Testis (tissue), 3 donors: ENCODE data around the gene LRRN1. TPM values are rescaled to one million over a fixed set of nuclear protein-coding genes. Genes with fewer than 3 reads are reported as not detected.

Experiments
- DNase-seq: peaks from one replicate; pipeline ENCODE4 v3.0.0-alpha.2; 2019
- H3K27ac ChIP-seq, 2 donors: fragments of 200-600 bp; sonication (generic); one replicate each; pipeline ENCODE4 v1.5.1; 2019
- H3K27me3 ChIP-seq: fragments of 200-600 bp; sonication (generic); one replicate; pipeline ENCODE4 v1.5.1; 2019
- H3K36me3 ChIP-seq: fragments of 200-600 bp; sonication (generic); one replicate; pipeline ENCODE4 v1.5.1; 2017; ENCODE audit warnings: low read depth; ENCODE audit errors: missing control alignments
- H3K4me1 ChIP-seq: fragments of 200-600 bp; sonication (generic); one replicate; pipeline ENCODE4 v1.5.1; 2019
- H3K4me3 ChIP-seq, 2 donors: fragments of 200-600 bp; sonication (generic); one replicate each; pipeline ENCODE4 v1.5.1; 2017 to 2019
- H3K9me3 ChIP-seq: fragments of 200-600 bp; sonication (generic); one replicate; pipeline ENCODE4 v1.5.1; 2017
- POLR2A ChIP-seq: fragments of 450-650 bp; IDR thresholded peaks from one replicate; pipeline ENCODE4 v1.6.1; 2017; ENCODE audit warnings: antibody characterized with exemption, mild to moderate bottlenecking, moderate library complexity
- WGBS, 2 donors: methylation state at CpG; one replicate each; pipeline ENCODE4 v1.1.5; 2018; 5-methylcytosine and 5-hydroxymethylcytosine counted together
- intact Hi-C: fragments of 100-400 bp; cut with DNase I; formaldehyde crosslinking; loops from one replicate; pipeline ENCODE4 v1.15.1; 2023; ENCODE audit warnings: low total_unique reads
- polyA plus RNA-seq: library from polyadenylated mRNA; stranded (reverse); fragments of 350-450 nt; fragmentation: Illumina TruSeq; extraction: RNeasy Lipid Tissue Mini Kit (QIAGEN cat#74804); gene quantifications from one replicate; pipeline ENCODE4 v1.2.3, GENCODE V29; 2014; ENCODE audit warnings: low read depth, low replicate concordance; ENCODE audit not compliant: insufficient read depth
- total RNA-seq, 2 donors: library from RNA; depleted of rRNA; stranded (reverse); fragments of >200 nt; gene quantifications; one replicate each; pipeline ENCODE4 v1.2.3, GENCODE V29; 2016
- TF ChIP-seq, protein P1 (sequence below), 3 experiments: fragments of 450-650 bp in 2 of 3; fragments of 200-600 bp in 1 of 3; sonication (generic) in 1 of 3; IDR thresholded peaks; one replicate each; pipeline ENCODE4 v1.5.1; 2016 to 2019; ENCODE audit warnings: antibody characterized with exemption in 3 of 3, mild to moderate bottlenecking in 2 of 3, moderate library complexity in 1 of 3

The LRRN1 gene
- total and polyA plus RNA-seq, 3 donors from 2014 or later: 24.5 to 58.9 (median 51.3) TPM

- H3K27me3 ChIP-seq: no peaks in the 10 kb centered on the region
- TF ChIP-seq, protein P1, sequence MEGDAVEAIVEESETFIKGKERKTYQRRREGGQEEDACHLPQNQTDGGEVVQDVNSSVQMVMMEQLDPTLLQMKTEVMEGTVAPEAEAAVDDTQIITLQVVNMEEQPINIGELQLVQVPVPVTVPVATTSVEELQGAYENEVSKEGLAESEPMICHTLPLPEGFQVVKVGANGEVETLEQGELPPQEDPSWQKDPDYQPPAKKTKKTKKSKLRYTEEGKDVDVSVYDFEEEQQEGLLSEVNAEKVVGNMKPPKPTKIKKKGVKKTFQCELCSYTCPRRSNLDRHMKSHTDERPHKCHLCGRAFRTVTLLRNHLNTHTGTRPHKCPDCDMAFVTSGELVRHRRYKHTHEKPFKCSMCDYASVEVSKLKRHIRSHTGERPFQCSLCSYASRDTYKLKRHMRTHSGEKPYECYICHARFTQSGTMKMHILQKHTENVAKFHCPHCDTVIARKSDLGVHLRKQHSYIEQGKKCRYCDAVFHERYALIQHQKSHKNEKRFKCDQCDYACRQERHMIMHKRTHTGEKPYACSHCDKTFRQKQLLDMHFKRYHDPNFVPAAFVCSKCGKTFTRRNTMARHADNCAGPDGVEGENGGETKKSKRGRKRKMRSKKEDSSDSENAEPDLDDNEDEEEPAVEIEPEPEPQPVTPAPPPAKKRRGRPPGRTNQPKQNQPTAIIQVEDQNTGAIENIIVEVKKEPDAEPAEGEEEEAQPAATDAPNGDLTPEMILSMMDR (IDR thresholded peaks at IDR 0.05): no peak
- TF ChIP-seq POLR2A: no peak
- no peaks in the 10 kb centered on the region for H3K9me3 ChIP-seq
- no peak overlapping the region for H3K27ac ChIP-seq
- 75 to 78% methylated on average over 5 of the region's 5 CpGs for WGBS, 2 donors
- DNase-seq: no peak
- no peaks in the 10 kb centered on the region for H3K4me1 ChIP-seq
- intact Hi-C loops: no loop called here
- H3K4me3 ChIP-seq: no peak overlapping the region
- H3K36me3 ChIP-seq: no peaks in the 10 kb centered on the region
These were observed 15.5 kb upstream of the LRRN1 start for GRCh38 chr3:3783696-3784095.

DNA sequence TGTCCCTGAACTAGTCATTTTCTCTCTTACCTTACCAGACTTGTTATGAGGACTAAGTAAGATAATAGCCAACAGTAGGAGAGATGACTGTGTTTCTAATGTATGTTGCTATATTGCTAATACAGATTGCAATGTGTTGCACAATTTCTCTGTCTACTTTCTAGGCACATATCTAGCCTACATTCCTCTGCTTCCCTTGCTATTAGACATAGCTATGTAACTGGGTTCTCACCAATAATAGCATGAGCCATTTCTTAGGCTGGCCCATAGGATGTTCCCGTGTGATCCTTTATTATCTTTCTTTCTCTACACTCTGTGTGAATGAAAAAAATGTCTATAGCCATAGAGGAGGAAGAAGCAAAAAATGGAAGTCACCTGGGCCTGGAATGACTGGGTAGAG is 6.8 kb upstream of the LRRN1 start:
- WGBS, 2 donors: 71 to 85% methylated on average over 1 of the region's 1 CpG
- intact Hi-C loops: no loop called here

GRCh38 chr3:3798631-3799113 is 559 bp upstream of the LRRN1 start:
- H3K36me3 ChIP-seq: no peaks in the 10 kb centered on the region
- peak overlapping the region; percentile 60 to 85 for H3K27ac ChIP-seq
- intact Hi-C loops: no loop called here
- peaks cover 6% of the 10 kb centered on the region for H3K4me1 ChIP-seq
- H3K4me3 ChIP-seq: peak overlapping the region; percentile 59 to 76
- WGBS, 2 donors: 0 to 1% methylated on average over 27 to 35 of the region's 37 CpGs
- TF ChIP-seq, protein P1 (IDR thresholded peaks at IDR 0.05): no peak
- TF ChIP-seq POLR2A: no peak
- peak; percentile 70 for DNase-seq
- no peaks in the 10 kb centered on the region for H3K27me3 ChIP-seq
- H3K9me3 ChIP-seq: no peaks in the 10 kb centered on the region

More for the DNA sequence above, 6.8 kb upstream of the LRRN1 start:
- no peak for DNase-seq
- Histone ChIP-seq H3K4me3 (no peak overlapping the region), H3K9me3 (no peaks in the 10 kb centered on the region), H3K4me1 (no peaks in the 10 kb centered on the region), H3K36me3 (no peaks in the 10 kb centered on the region), H3K27ac (no peak overlapping the region), H3K27me3 (no peaks in the 10 kb centered on the region)
- TF ChIP-seq POLR2A: no peak
- TF ChIP-seq, protein P1 (IDR thresholded peaks at IDR 0.05): no peak

DNA sequence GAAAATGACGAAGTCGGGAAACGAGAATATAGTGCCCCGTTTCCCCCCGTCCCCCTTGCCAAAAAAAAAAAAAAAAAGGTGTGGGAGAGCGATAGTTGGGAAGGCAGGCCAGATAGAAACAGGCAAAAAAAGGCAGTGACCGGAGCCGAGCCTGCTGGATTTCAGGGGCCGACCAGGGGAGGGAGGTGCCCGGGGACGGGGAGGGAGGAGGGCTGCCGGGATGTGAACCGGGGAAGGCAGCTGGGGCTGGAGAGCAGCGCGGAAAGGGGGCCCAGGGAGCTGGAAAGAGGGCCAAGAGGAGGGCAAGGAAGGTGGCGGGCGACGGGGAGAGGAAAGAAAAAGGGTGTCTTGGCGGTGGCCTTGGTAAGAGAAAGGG is 837 bp downstream of the LRRN1 start:
- Histone ChIP-seq H3K27ac (peak overlapping the region; percentile 47 to 85), H3K9me3 (no peaks in the 10 kb centered on the region), H3K4me1 (peaks cover 6% of the 10 kb centered on the region), H3K36me3 (no peaks in the 10 kb centered on the region), H3K27me3 (no peaks in the 10 kb centered on the region), H3K4me3 (peak overlapping the region; percentile 59 to 76)
- no peak for TF ChIP-seq POLR2A
- TF ChIP-seq, protein P1 (IDR thresholded peaks at IDR 0.05): no peak
- 1% methylated on average over 19 of the region's 19 CpGs for WGBS, 2 donors
- intact Hi-C loops: no loop called here
- peak; percentile 27 for DNase-seq
